Vagina (tissue), 2 donors: ENCODE results near the gene RAB40C. TPM values are rescaled to one million over a fixed set of nuclear protein-coding genes. Genes with fewer than 3 reads are reported as not detected.

Experiments used
- DNase-seq, 2 donors: peaks; one replicate each; pipeline ENCODE4 v3.0.0-alpha.2; 2017; ENCODE audit errors: extremely low spot score in 2 of 2
- H3K27ac ChIP-seq: fragments of 200-600 bp; sonication (generic); one replicate; pipeline ENCODE4 v1.5.1; 2019
- H3K27me3 ChIP-seq: fragments of 200-600 bp; sonication (generic); one replicate; pipeline ENCODE4 v1.5.1; 2019
- H3K36me3 ChIP-seq, 2 donors: fragments of 200-600 bp; sonication (generic); one replicate each; pipeline ENCODE4 v1.5.1; 2017 to 2019
- H3K4me1 ChIP-seq: fragments of 200-600 bp; sonication (generic); one replicate; pipeline ENCODE4 v1.5.1; 2019
- H3K4me3 ChIP-seq, 2 donors: fragments of 200-600 bp; sonication (generic); 1 replicate in 1 of 2; 2 replicates in 1 of 2; pipeline ENCODE4 v1.5.1; 2016 to 2019
- H3K9me3 ChIP-seq: fragments of 200-600 bp; sonication (generic); one replicate; pipeline ENCODE4 v1.5.1; 2019
- CTCF ChIP-seq, 3 experiments: fragments of 450-650 bp in 2 of 3; fragments of 200-600 bp in 1 of 3; sonication (generic) in 1 of 3; IDR thresholded peaks; one replicate each; pipeline ENCODE4 v1.5.1; 2017 to 2019; ENCODE audit warnings: antibody characterized with exemption in 3 of 3, mild to moderate bottlenecking in 2 of 3, moderate library complexity in 2 of 3
- POLR2A ChIP-seq, 2 donors: fragments of 450-650 bp; IDR thresholded peaks; one replicate each; pipeline ENCODE4 v1.6.1; 2017; ENCODE audit warnings: antibody characterized with exemption in 2 of 2, mild to moderate bottlenecking in 2 of 2, moderate library complexity in 2 of 2
- POLR2AphosphoS5 ChIP-seq, 2 donors: sonication (generic); formaldehyde crosslinking; IDR thresholded peaks; one replicate each; pipeline ENCODE4 v1.9.0; 2017; ENCODE audit warnings: antibody characterized with exemption in 2 of 2, mild to moderate bottlenecking in 2 of 2, low read depth in 1 of 2; ENCODE audit not compliant: insufficient read depth in 1 of 2
- intact Hi-C: fragments of 100-400 bp; cut with DNase I; formaldehyde crosslinking; loops from one replicate; pipeline ENCODE4 v1.15.1; 2023
- total RNA-seq: library from RNA; depleted of rRNA; stranded (reverse); fragments of >200 nt; gene quantifications from one replicate; pipeline ENCODE4 v1.2.3, GENCODE V29; 2016

The RAB40C gene
- total RNA-seq, 1 donor from 2014 or later, result 41.3 TPM

GRCh38 chr16:662597-662996, 72.7 kb downstream of the RAB40C start:
- H3K4me1 ChIP-seq, result peaks cover 23% of the 10 kb centered on the region
- no peaks in the 10 kb centered on the region for H3K27me3 ChIP-seq
- no peak overlapping the region for H3K27ac ChIP-seq
- no peaks in the 10 kb centered on the region for H3K36me3 ChIP-seq
- no peak overlapping the region for H3K4me3 ChIP-seq
- no peak for DNase-seq
- TF ChIP-seq POLR2AphosphoS5 (IDR thresholded peaks at IDR 0.05; ENCODE audit: insufficient read depth in 1 of 2, low read depth in 1 of 2) (no peak), CTCF (IDR thresholded peaks at IDR 0.05) (no peak), POLR2A (IDR thresholded peaks at IDR 0.05) (no peak)
- intact Hi-C loops, result no loop called here
- no peaks in the 10 kb centered on the region for H3K9me3 ChIP-seq

GRCh38 chr16:666572-666971, 76.7 kb downstream of the RAB40C start:
- H3K4me1 ChIP-seq, result peaks cover 25% of the 10 kb centered on the region

DNA sequence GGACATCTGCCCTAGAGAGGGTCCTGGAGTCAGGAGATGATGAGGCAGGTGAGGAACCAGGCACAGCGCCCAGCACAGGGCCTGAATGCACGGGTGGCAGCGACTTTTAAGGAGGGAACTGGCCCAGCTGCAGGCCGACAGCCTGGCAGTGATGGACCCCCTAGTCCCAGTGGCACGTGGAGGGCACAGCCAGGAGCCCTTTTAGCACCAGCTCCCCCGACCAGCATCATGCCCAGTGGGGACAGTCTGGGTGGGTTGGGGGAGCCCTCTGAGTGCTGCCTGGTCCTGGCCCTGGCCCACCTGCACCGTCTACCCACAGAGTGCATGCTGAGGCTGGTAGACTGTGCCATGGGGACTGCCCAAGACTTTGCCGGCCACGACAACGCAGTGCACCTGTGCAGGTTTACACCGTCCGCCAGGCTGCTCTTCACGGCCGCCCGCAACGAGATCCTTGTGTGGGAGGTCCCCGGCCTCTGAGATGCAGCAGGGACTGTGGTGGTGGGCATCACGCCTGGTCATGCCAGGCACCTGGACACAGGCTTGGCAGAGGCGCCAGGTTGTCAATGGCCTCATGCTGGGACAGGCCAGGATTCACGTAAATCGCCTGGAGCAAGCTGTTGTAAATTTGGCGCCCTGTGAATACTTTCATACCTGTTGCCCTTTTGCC, 77.4 kb downstream of the RAB40C start:
- intact Hi-C loops, result no loop called here

More at GRCh38 chr16:666572-666971, 76.7 kb downstream of the RAB40C start:
- intact Hi-C loops, result no loop called here
- Histone ChIP-seq H3K9me3 (no peaks in the 10 kb centered on the region), H3K27me3 (no peaks in the 10 kb centered on the region), H3K27ac (no peak overlapping the region), H3K4me3 (no peak overlapping the region), H3K36me3 (peaks cover 0 to 22% of the 10 kb centered on the region in 2 donors)
- TF ChIP-seq CTCF (IDR thresholded peaks at IDR 0.05) (no peak), POLR2AphosphoS5 (IDR thresholded peaks at IDR 0.05; ENCODE audit: insufficient read depth in 1 of 2, low read depth in 1 of 2) (no peak), POLR2A (IDR thresholded peaks at IDR 0.05) (no peak)
- DNase-seq, result no peak

DNA sequence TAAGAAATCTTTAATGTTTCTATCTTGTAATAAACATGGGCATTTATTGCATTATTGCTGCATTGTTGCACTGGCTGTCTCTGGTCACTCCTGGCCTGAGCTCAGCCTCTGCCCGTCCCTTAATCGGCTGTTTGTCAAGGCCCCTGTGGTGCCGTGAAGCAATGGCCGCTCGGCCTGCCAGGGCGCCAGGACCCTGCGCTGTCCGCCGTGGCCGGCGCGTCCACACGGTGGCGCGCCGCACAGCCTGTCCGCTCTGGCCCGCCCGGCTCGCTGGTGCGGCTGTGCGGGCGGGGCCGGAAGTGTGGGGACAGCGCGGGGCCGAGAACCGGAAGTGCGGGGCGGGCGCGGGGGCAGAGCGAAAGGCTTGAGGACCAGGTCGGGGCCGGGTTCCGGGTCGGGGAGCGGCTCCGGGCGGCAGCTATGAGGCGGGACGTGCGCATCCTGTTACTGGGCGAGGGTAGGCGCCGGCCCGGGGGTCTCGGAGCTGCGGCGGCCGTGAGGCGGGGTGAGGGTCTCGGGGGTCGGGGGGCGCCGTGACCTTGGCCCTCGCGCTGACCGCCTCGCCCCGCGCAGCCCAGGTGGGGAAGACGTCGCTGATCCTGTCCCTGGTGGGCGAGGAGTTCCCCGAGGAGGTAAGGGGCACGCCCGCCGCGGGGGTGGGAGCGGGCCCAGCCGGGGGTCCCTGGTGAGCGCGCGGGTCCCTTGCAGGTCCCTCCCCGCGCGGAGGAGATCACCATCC, 78.1 kb downstream of the RAB40C start, which contains the start of gene RHOT2:
RHOT2 (plus strand) TSS at position 353 of the 739 bp plus-strand sequence; CDS start at position 421, 68 bp downstream.
- Histone ChIP-seq H3K36me3 (peaks cover 0 to 36% of the 10 kb centered on the region in 2 donors), H3K27me3 (no peaks in the 10 kb centered on the region), H3K9me3 (no peaks in the 10 kb centered on the region), H3K4me1 (peaks cover 23% of the 10 kb centered on the region), H3K27ac (peak within 1 kb of the TSS; percentile 90), H3K4me3 (peak within 1 kb of the TSS; percentile 81 to 99)
- intact Hi-C loops, result no loop called here
- peak in 1 of 2 donors; percentile 46 for TF ChIP-seq POLR2A (IDR thresholded peaks at IDR 0.05)
- peak in 1 of 2 donors; percentile 65 for TF ChIP-seq POLR2AphosphoS5 (IDR thresholded peaks at IDR 0.05; ENCODE audit: insufficient read depth in 1 of 2, low read depth in 1 of 2)
- peak; percentile 79 to 92 (median 91) for TF ChIP-seq CTCF (IDR thresholded peaks at IDR 0.05)
- no peak for DNase-seq

More for the DNA sequence above, 77.4 kb downstream of the RAB40C start:
- H3K4me1 ChIP-seq, result peaks cover 23% of the 10 kb centered on the region
- peak overlapping the region; percentile 81 to 99 for H3K4me3 ChIP-seq
- H3K9me3 ChIP-seq, result no peaks in the 10 kb centered on the region
- H3K36me3 ChIP-seq, result peaks cover 0 to 29% of the 10 kb centered on the region in 2 donors
- no peak for TF ChIP-seq CTCF (IDR thresholded peaks at IDR 0.05)
- TF ChIP-seq POLR2AphosphoS5 (IDR thresholded peaks at IDR 0.05; ENCODE audit: insufficient read depth in 1 of 2, low read depth in 1 of 2), result no peak
- no peaks in the 10 kb centered on the region for H3K27me3 ChIP-seq
- no peak for DNase-seq
- peak overlapping the region; percentile 90 for H3K27ac ChIP-seq
